ENCODE data around the gene CTNNBL1. TPM values are rescaled to one million over a fixed set of nuclear protein-coding genes. Genes with fewer than 3 reads are reported as not detected.

The CTNNBL1 gene
- total RNA-seq, 1 experiment from 2014 or later, result 64.4 TPM

GRCh38 chr20:37742131-37742530, 48.3 kb downstream of the CTNNBL1 start:
- CTCF ChIA-PET, result no interaction called here

GRCh38 chr20:37744347-37744746, 50.5 kb downstream of the CTNNBL1 start:
- Mint-ChIP-seq H3K4me1 (peaks cover 16% of the 10 kb centered on the region), H3K9me3 (no peaks in the 10 kb centered on the region), H3K4me3 (no peak overlapping the region), H3K27me3 (ENCODE audit: low read depth) (no peaks in the 10 kb centered on the region), H3K36me3 (peaks cover 15% of the 10 kb centered on the region), H3K27ac (no peak overlapping the region)
- no peak for ATAC-seq
- ChIA-PET POLR2A (no interaction called here), CTCF (no interaction called here)
- TF ChIP-seq OVOL2 (CRISPR knock-in tag; IDR thresholded peaks at IDR 0.05; ENCODE audit: borderline replicate concordance), result no peak
- TF ChIP-seq E2F5 (CRISPR knock-in tag; IDR thresholded peaks at IDR 0.05), result no peak
- TF ChIP-seq IRF1 (CRISPR knock-in tag; IDR thresholded peaks at IDR 0.05), result no peak
- no peak for TF ChIP-seq ERG (CRISPR knock-in tag; IDR thresholded peaks at IDR 0.05)
- no peak for TF ChIP-seq ZNF396 (CRISPR knock-in tag; IDR thresholded peaks at IDR 0.05; ENCODE audit: borderline replicate concordance)
- DNase-seq (ENCODE audit: low spot score), result no peak

More at GRCh38 chr20:37742131-37742530, 48.3 kb downstream of the CTNNBL1 start:
- Mint-ChIP-seq H3K27me3 (ENCODE audit: low read depth) (no peaks in the 10 kb centered on the region), H3K4me1 (peaks cover 16% of the 10 kb centered on the region), H3K36me3 (peaks cover 17% of the 10 kb centered on the region), H3K4me3 (no peak overlapping the region), H3K9me3 (no peaks in the 10 kb centered on the region), H3K27ac (no peak overlapping the region)
- POLR2A ChIA-PET, result no interaction called here
- DNase-seq (ENCODE audit: low spot score) (no peak), ATAC-seq (no peak)
- TF ChIP-seq RELA (CRISPR knock-in tag; IDR thresholded peaks at IDR 0.05; ENCODE audit: borderline replicate concordance) (no peak), CBFB (CRISPR knock-in tag; IDR thresholded peaks at IDR 0.05; ENCODE audit: low read depth) (no peak)

- H3K27ac Mint-ChIP-seq, result peak overlapping the region; percentile 25
- TF ChIP-seq TEAD1 (CRISPR knock-in tag; IDR thresholded peaks at IDR 0.05), result no peak
- TF ChIP-seq JAZF1 (CRISPR knock-in tag; IDR thresholded peaks at IDR 0.05), result no peak
- TF ChIP-seq TP53 (CRISPR knock-in tag; IDR thresholded peaks at IDR 0.05), result no peak
- H3K27me3 Mint-ChIP-seq (ENCODE audit: low read depth), result no peaks in the 10 kb centered on the region
- ATAC-seq (peak; percentile 48), DNase-seq (ENCODE audit: low spot score) (no peak)
- CTCF ChIA-PET, result interaction anchor here (0.6 kb wide), 1 partner anchor 247 kb away, joined by 3 read pairs; no protein-coding TSS in a partner anchor
- no peak overlapping the region for H3K4me3 Mint-ChIP-seq
- POLR2A ChIA-PET, result no interaction called here
- H3K9me3 Mint-ChIP-seq, result no peaks in the 10 kb centered on the region
- peaks cover 17% of the 10 kb centered on the region for H3K4me1 Mint-ChIP-seq
- H3K36me3 Mint-ChIP-seq, result peaks cover 15% of the 10 kb centered on the region
Observed at GRCh38 chr20:37745553-37745952, 51.7 kb downstream of the CTNNBL1 start.

- Mint-ChIP-seq H3K27me3 (ENCODE audit: low read depth) (no peaks in the 10 kb centered on the region), H3K36me3 (peaks cover 19% of the 10 kb centered on the region), H3K4me3 (no peak overlapping the region), H3K9me3 (no peaks in the 10 kb centered on the region), H3K27ac (no peak overlapping the region), H3K4me1 (peaks cover 25% of the 10 kb centered on the region)
- ATAC-seq, result no peak
- no peak for TF ChIP-seq KAT7 (CRISPR knock-in tag; IDR thresholded peaks at IDR 0.05; ENCODE audit: borderline replicate concordance)
- no peak for TF ChIP-seq GABPB1 (CRISPR knock-in tag; IDR thresholded peaks at IDR 0.05)
- no peak for TF ChIP-seq IRF1 (CRISPR knock-in tag; IDR thresholded peaks at IDR 0.05)
- TF ChIP-seq TEAD1 (CRISPR knock-in tag; IDR thresholded peaks at IDR 0.05), result no peak
- TF ChIP-seq CBFB (CRISPR knock-in tag; IDR thresholded peaks at IDR 0.05; ENCODE audit: low read depth), result no peak
- TF ChIP-seq ZNF396 (CRISPR knock-in tag; IDR thresholded peaks at IDR 0.05; ENCODE audit: borderline replicate concordance), result no peak
- no peak for TF ChIP-seq PREB (CRISPR knock-in tag; IDR thresholded peaks at IDR 0.05; ENCODE audit: borderline replicate concordance)
- no peak for TF ChIP-seq MLX (CRISPR knock-in tag; IDR thresholded peaks at IDR 0.05)
- ChIA-PET POLR2A (no interaction called here), CTCF (interaction anchor here (1.4 kb wide), 1 partner anchor 10 kb away, joined by 3 read pairs; no protein-coding TSS in a partner anchor)
- no peak for DNase-seq (ENCODE audit: low spot score)
Observed at GRCh38 chr20:37748015-37748414, 54.2 kb downstream of the CTNNBL1 start.
